HG03045 (cell line): ENCODE measurements around the gene PBX4.

ENCODE experiments used
- ATAC-seq: cut with Tn5 transposase; IDR thresholded peaks from one replicate; pipeline ENCODE4 v1.9.1; 2021; ENCODE audit warnings: mild to moderate bottlenecking, moderate library complexity; ENCODE audit not compliant: unreplicated experiment

PBX4 gene

GRCh38 chr19:19592690-19593089, 25.8 kb downstream of the PBX4 start:
- ATAC-seq, result no peak

- ATAC-seq, result no peak
These were observed 27.2 kb downstream of the PBX4 start for GRCh38 chr19:19591133-19591825.

GRCh38 chr19:19588546-19588945, 29.9 kb downstream of the PBX4 start:
- ATAC-seq, result no peak

- ATAC-seq, result no peak
These were observed 30.7 kb downstream of the PBX4 start for GRCh38 chr19:19587771-19588170.

- no peak for ATAC-seq
These were observed 34.1 kb downstream of the PBX4 start for GRCh38 chr19:19584356-19584755.

- ATAC-seq, result no peak
These were observed 36.0 kb downstream of the PBX4 start for GRCh38 chr19:19582471-19582870.

GRCh38 chr19:19581391-19581790, 37.1 kb downstream of the PBX4 start:
- no peak for ATAC-seq

- no peak for ATAC-seq
These were observed 38.1 kb downstream of the PBX4 start for GRCh38 chr19:19580418-19580817.

- ATAC-seq, result no peak
These were observed 38.7 kb downstream of the PBX4 start for GRCh38 chr19:19579533-19580361.

- no peak for ATAC-seq
These were observed 40.2 kb downstream of the PBX4 start for GRCh38 chr19:19578252-19578651.

- ATAC-seq, result no peak
These were observed 43.1 kb downstream of the PBX4 start for GRCh38 chr19:19575411-19575810.

- ATAC-seq, result no peak
These were observed 47.3 kb downstream of the PBX4 start for GRCh38 chr19:19571071-19571786.

GRCh38 chr19:19570571-19570970, 47.9 kb downstream of the PBX4 start:
- ATAC-seq, result no peak

GRCh38 chr19:19568802-19569756, 49.4 kb downstream of the PBX4 start:
- ATAC-seq, result no peak

- ATAC-seq, result no peak
These were observed 51.1 kb downstream of the PBX4 start for GRCh38 chr19:19567391-19567790.

- no peak for ATAC-seq
These were observed 52.2 kb downstream of the PBX4 start for GRCh38 chr19:19566306-19566705.

- no peak for ATAC-seq
These were observed 55.1 kb downstream of the PBX4 start for GRCh38 chr19:19563348-19563848.

GRCh38 chr19:19562665-19563347, 55.7 kb downstream of the PBX4 start:
- ATAC-seq, result no peak

GRCh38 chr19:19561946-19562664, 56.4 kb downstream of the PBX4 start:
- no peak for ATAC-seq
